NCI-H2196 treated with DMSO at 0.1 percent for 48 hours (cell line): ENCODE results near the gene PITPNM3.

Source experiments
- DNase-seq: peaks from one replicate; lab custom pipeline; 2025; ENCODE audit not compliant: unreplicated experiment; lab: John Stamatoyannopoulos, UW

Gene PITPNM3

GRCh38 chr17:6503641-6504195 lies 52.6 kb downstream of the PITPNM3 start:
- DNase-seq, result no peak

- no peak for DNase-seq
Observed at GRCh38 chr17:6502871-6503509, 53.4 kb downstream of the PITPNM3 start.

GRCh38 chr17:6502142-6502541 lies 54.2 kb downstream of the PITPNM3 start:
- DNase-seq, result no peak

- no peak for DNase-seq
Observed at GRCh38 chr17:6501359-6501758, 55.0 kb downstream of the PITPNM3 start.

GRCh38 chr17:6498901-6499540 lies 57.3 kb downstream of the PITPNM3 start:
- DNase-seq, result no peak

GRCh38 chr17:6498356-6498755 lies 58.0 kb downstream of the PITPNM3 start:
- no peak for DNase-seq

- no peak for DNase-seq
Observed at GRCh38 chr17:6497496-6498221, 58.7 kb downstream of the PITPNM3 start.

GRCh38 chr17:6496640-6497441 lies 59.5 kb downstream of the PITPNM3 start:
- DNase-seq, result no peak

GRCh38 chr17:6496116-6496481 lies 60.3 kb downstream of the PITPNM3 start:
- no peak for DNase-seq

- no peak for DNase-seq
Observed at GRCh38 chr17:6495450-6496115, 60.8 kb downstream of the PITPNM3 start.

GRCh38 chr17:6494239-6494941 lies 62.0 kb downstream of the PITPNM3 start:
- no peak for DNase-seq

GRCh38 chr17:6492892-6493674 lies 63.3 kb downstream of the PITPNM3 start:
- no peak for DNase-seq

GRCh38 chr17:6491071-6491700 lies 65.2 kb downstream of the PITPNM3 start:
- no peak for DNase-seq

GRCh38 chr17:6489016-6489550 lies 67.3 kb downstream of the PITPNM3 start:
- no peak for DNase-seq

GRCh38 chr17:6488008-6488539 lies 68.3 kb downstream of the PITPNM3 start:
- no peak for DNase-seq

- DNase-seq, result no peak
Observed at GRCh38 chr17:6487251-6488007, 68.9 kb downstream of the PITPNM3 start.

- no peak for DNase-seq
Observed at GRCh38 chr17:6485646-6486412, 70.5 kb downstream of the PITPNM3 start.
